GM12864 (cell line): Measurements from ENCODE around the gene S100A11.

ENCODE experiments used
- DNase-seq: peaks from one replicate; pipeline ENCODE4 v3.0.0-alpha.2; 2011; ENCODE audit warnings: low read depth
- H3K4me3 ChIP-seq: 2 replicates; pipeline ENCODE4 v1.5.1; 2011; ENCODE audit warnings: mild to moderate bottlenecking, low read depth, low read length, control low read depth
- TF ChIP-seq, protein P1 (sequence below): IDR thresholded peaks from 2 replicates; pipeline ENCODE4 v1.5.1; 2011; ENCODE audit warnings: low read depth, mild to moderate bottlenecking, moderate library complexity, low read length, control low read depth, inconsistent platforms; ENCODE audit errors: missing control alignments

S100A11 gene

DNA sequence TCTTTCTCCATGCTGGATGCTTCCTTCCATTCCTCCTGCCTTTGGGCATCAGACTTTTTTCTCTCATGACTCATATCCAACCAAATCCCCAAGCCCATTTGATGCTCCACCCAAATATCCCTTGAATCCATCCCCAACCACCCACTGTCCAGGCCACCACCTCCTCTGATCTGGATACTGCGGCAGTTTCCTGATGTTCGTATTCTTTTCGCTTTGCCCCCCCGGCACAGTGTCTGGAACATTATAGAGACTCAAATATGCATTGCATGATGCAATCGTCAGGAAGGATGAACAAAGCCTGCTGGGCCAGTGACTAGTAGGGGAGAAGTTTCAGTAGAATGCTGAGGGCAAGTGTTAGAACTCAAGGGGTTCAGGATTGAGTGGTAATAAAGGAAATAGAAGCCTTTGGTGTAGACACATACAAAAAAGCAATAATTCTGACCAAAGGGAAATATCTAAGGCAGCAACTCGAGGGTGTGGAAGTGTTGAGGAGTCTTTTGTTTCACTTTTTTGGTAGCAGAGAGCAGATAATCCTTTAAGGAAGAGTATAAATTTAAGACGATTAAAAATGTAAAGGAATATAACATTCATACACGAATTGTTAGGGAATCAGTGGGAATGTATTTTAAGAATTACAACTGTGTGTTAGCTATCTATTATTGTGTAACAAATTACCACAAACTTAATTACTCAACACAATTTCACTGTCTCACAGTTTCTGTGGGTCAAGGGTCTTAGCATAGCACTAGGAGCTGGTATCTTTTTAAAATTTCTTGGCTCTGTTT lies 7.5 kb downstream of the S100A11 start:
- TF ChIP-seq, protein P1, sequence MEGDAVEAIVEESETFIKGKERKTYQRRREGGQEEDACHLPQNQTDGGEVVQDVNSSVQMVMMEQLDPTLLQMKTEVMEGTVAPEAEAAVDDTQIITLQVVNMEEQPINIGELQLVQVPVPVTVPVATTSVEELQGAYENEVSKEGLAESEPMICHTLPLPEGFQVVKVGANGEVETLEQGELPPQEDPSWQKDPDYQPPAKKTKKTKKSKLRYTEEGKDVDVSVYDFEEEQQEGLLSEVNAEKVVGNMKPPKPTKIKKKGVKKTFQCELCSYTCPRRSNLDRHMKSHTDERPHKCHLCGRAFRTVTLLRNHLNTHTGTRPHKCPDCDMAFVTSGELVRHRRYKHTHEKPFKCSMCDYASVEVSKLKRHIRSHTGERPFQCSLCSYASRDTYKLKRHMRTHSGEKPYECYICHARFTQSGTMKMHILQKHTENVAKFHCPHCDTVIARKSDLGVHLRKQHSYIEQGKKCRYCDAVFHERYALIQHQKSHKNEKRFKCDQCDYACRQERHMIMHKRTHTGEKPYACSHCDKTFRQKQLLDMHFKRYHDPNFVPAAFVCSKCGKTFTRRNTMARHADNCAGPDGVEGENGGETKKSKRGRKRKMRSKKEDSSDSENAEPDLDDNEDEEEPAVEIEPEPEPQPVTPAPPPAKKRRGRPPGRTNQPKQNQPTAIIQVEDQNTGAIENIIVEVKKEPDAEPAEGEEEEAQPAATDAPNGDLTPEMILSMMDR = no peak
- DNase-seq = no peak
- H3K4me3 ChIP-seq = no peak overlapping the region

DNA sequence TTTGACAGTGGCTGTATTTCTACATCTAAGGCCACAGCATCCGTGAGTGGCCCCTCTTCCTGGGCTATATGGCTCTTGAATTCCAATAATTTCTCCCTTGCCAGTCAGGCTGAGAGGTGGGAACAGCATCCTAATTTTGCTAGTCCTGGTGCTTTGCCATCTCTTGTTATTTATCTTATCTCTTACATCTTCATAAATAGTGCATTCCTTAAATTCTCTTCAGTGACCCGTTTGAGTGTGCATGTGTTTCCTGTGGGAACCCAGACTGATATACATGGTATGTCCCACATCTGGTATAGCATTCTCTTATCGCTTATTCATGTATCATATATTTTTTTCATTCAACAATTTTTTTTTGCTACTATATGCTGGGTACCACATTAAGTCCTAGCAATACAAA lies 9.9 kb downstream of the S100A11 start:
- no peak for DNase-seq
- H3K4me3 ChIP-seq = no peak overlapping the region
- TF ChIP-seq, protein P1 = no peak

DNA sequence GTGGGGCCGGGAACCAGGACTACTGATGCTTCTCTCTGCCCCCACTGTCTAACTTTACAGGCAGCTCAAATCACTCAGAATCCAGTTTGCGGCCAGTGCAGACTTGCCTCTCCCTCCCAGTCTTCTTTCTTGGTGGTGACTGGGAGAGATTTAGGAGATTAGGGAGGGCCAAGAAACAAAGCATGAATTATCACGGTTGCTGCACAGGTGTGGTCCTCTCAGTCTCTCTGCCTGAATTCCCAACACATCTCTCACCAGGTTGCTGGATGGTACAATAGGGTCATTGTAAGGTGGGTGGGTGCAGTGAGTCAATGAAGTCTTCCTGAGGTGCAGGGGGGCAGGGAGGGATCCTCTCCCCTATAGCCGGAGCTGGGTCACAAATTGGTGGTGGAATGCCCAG lies 12.6 kb downstream of the S100A11 start:
- TF ChIP-seq, protein P1 = no peak
- DNase-seq = no peak
- no peak overlapping the region for H3K4me3 ChIP-seq

DNA sequence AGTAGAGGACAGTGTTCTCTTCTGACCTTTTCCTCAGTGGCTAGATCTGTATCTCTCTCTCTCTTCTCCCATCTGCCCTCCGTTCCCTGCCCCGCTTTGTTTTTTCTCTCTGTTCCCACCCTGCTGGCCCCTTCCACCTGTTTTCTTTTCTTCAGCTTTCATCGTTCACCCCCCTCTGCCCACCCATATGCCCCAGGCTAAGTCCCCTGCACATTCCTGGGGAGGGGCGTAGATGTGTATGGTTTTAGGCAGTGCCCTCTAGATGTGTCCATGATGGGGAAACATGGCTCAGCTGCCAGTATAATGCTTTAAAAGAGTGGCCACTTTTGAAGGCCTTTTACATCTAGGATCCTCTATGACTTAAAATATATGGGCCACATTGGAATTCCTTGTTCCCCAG lies 13.6 kb downstream of the S100A11 start:
- no peak overlapping the region for H3K4me3 ChIP-seq
- DNase-seq = no peak
- TF ChIP-seq, protein P1 = no peak

DNA sequence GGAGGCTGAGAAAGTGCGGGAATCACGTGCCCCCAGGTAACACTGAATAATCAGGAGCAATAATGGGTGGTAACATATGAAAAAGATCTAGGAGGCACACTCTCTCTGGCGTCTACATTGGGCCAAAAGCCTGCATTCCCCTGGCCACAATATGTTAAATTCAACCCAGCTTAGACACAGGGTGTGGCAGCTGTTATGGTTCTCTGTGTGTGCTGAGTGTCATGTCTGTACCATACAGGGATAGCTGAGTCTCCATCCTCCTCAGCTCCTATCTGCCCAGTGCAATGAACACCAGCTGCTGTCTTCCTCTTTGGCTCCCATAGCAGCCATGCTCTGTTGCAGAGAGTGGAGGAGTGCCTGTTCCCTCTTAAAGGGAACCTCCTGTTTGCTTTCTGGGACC lies 14.3 kb downstream of the S100A11 start:
- H3K4me3 ChIP-seq = no peak overlapping the region
- TF ChIP-seq, protein P1 = no peak
- DNase-seq = no peak

DNA sequence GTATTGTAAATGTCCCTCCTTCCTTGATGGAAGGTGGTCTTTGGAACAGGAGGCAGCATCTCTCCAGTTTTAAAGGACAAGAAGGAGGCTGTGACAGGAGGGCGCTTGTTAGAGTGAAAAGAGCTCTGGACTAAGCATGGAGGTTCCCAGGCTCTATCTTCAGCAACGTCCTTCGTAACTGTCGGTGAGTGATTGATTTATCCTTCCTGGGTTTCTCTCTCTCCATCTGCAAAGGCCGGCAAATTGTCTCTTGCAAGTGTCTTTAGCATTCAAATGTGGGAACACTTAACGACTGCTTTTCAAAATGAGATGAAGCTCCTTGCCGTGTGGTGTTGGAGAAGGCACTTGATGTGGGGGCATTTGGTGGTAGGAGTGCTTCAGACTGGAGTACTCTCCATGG lies 15.2 kb downstream of the S100A11 start:
- no peak for DNase-seq
- TF ChIP-seq, protein P1 = no peak

DNA sequence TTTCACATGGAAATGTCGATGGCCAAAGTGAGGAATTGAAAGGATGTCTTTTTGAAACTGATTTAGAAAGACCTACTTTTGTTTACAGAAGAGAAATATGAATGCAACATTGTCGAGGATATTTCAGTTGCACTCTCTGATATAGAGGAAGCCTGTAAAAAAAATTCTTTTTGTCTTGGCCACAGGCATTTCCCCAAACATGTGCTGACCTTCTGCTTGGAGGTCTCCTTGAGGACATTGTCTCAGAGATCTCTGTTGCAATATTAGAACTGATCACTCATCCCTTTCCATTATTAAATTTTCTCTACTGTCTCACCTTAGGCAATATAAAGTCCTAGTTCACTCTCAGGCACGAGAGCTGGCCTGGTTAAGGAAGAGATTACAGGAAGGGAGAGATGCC lies 16.0 kb downstream of the S100A11 start:
- TF ChIP-seq, protein P1 = no peak
- H3K4me3 ChIP-seq = no peak overlapping the region
- no peak for DNase-seq

More for the DNA sequence above, 15.2 kb downstream of the S100A11 start:
- H3K4me3 ChIP-seq = no peak overlapping the region
